ENCODE data around the gene FAM107A.

FAM107A gene, protein sequence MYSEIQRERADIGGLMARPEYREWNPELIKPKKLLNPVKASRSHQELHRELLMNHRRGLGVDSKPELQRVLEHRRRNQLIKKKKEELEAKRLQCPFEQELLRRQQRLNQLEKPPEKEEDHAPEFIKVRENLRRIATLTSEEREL

DNA sequence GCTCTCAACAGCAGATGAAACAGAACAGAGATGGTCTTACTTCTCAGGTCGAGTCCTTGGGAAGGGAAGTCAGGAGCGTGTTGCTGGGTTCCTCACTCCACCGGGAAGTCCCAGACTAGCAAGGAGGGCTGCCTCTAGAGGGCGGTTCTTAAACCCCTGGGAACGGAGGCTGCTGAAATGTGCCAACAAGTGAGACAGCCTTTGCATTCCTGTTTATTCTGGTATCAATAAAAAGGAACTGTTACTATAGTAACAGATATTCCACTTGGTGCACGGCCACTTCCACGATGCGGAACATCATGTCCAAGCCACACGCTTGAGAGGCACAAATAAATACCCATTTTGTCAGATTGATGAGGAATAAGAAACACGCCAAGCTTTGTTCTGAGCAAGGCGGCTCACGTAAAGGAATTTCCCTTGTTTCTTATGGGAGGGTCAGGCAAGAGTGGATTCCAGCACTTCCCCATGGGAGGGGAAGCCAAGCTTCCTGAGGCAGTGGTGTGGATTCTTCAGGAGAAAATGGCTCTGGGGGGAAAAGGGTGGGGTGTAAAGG lies at the start of gene FAM107A:
TSS of gene FAM107A (minus strand) at position 123 of the 553 bp plus-strand sequence. CDS start 7,531 bp downstream, outside the sequence.
- DNase-seq (ENCODE audit: low read depth in 4 of 4, low spot score in 1 of 4): no peak

DNA sequence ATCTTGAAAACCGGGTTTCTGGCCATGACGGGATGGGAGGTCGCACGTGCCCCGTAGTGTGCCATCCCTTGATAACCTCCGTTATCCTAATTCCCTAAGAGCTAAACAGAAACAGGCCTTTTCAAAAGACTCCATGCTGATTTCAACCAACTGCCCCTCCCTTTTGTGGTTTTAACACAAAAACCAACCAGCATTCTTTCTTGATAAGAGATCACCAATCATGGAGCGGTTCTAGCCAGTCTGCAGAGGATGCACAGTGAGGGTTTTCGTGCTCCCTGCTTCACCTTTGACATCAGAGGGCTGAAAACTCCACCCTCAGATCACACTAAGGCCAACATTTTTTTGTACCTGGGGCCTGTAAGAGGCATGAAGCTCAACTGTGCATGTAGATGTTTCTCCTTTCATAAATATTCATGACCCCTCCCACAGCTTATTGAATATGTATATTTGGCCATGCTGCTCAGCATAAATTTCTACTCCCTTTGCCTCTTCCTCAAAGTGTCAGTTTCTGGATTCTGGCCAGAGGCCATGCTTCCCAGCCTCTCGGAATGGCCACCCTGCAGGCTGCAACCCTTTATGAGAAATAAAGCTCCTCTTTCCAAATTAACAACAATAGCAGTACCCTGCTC lies 48.1 kb upstream of the FAM107A start:
- no peak for DNase-seq (ENCODE audit: low read depth in 4 of 4, low spot score in 1 of 4)

- DNase-seq (ENCODE audit: low read depth in 4 of 4, low spot score in 1 of 4): no peak
Measured at GRCh38 chr3:58624550-58624949, 47.4 kb upstream of the FAM107A start.

DNA sequence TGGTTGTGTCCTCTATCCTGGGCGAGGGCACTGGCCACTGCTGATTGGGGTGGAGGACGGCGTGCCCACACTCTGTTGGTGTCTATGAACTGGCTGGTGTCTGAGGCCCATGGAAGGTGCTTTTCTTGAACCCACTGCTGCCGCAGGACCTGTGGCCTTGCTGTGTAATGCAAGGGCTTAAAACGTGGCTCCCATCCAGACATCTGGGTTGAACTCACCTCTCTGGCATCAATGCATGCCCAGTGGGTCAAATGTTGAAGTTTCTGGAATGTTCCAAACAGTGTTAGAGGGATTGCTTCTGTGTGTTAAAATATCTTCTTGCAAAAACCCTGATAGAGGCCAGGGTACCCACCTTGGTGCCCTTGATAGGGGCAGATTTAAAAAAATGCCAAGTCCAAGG lies 46.8 kb upstream of the FAM107A start:
- DNase-seq (ENCODE audit: low read depth in 4 of 4, low spot score in 1 of 4): no peak

GRCh38 chr3:58623478-58623877 lies 46.3 kb upstream of the FAM107A start:
- no peak for DNase-seq (ENCODE audit: low read depth in 4 of 4, low spot score in 1 of 4)

DNA sequence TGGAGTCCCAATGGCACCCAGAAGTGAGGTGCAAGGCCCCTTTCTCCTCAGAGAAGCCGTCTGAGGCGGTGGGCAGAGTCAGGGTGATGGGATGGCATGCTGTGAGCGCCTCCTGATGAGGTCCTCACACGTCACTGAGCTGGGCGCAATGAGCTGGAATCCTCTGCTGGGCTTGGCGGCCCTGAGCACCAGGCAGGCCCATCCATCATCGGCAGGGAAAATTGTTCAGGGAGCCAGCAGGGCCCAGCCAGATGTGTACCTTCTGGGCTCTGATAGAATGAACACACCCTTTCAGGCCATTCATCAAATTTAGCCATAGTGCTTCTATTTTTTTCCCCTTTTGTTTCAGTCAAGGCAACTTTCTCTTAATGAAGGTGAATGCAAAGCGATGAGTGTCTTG lies 45.7 kb upstream of the FAM107A start:
- DNase-seq (ENCODE audit: low read depth in 4 of 4, low spot score in 1 of 4): no peak

DNA sequence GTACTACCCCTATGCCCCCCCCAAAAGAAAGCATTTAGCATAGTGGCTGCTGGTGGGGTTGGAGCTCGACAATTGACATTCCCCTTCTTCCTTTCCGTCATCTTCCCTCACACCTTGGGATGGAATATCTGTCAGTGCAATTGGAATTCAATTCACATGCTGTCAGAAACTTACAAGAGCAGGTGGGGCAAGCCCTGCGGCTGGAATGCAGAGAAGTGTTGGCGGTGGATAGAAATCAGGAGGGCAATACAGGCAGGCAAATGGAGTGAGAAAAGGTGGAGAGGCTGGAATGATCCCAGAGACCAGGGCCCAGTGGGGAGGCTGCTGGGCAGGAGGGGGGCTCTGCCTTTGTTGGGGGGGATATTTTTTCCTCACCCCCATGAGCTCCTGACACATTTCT lies 45.2 kb upstream of the FAM107A start:
- DNase-seq (ENCODE audit: low read depth in 4 of 4, low spot score in 1 of 4): no peak

- DNase-seq (ENCODE audit: low read depth in 4 of 4, low spot score in 1 of 4): no peak
Measured at GRCh38 chr3:58621086-58621830, 44.1 kb upstream of the FAM107A start.

- DNase-seq (ENCODE audit: low read depth in 4 of 4, low spot score in 1 of 4): no peak
Measured at GRCh38 chr3:58620421-58620820, 43.2 kb upstream of the FAM107A start.

DNA sequence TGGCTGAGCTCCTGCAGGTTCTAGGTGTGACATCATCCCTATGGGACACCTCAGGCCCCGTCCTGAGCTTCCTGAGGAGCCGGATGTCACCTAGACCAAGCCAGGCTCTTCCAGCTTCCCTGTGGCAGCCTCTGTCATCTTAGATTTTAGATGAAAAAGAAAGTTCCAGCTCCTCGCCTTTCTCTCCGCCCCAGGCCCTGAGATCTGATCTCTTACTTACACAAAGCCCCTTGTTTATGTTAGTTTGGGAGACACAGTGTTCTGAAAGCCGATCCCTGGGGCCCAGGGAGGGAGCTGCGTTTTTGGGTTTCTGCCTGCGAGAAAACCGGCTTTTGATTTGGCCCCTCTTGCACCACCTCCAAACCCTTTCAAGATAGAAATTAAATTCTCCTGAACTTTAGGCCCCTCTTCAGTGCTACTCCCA lies 40.2 kb upstream of the FAM107A start:
- no peak for DNase-seq (ENCODE audit: low read depth in 4 of 4, low spot score in 1 of 4)

- no peak for DNase-seq (ENCODE audit: low read depth in 4 of 4, low spot score in 1 of 4)
Measured at GRCh38 chr3:58613236-58614132, 36.3 kb upstream of the FAM107A start.

DNA sequence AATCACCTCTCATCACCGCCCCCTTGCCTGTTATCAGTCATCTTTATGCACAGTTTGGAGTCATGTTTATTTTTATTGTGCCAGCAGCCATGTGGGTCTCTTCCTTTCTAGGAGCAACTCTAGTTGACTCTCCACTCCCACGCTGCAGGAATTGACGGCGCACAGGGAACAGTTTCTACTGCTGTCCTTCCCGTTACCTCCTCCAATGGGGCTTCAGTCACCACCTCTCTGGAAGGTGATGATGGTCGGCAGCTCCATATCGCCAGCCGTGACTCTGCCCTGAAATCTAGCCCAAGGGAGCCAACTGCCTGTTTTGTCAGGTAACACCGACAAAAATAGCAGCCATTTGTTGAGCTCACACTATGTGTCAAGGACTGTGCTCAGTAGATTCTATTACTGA lies 35.6 kb upstream of the FAM107A start:
- DNase-seq (ENCODE audit: low read depth in 4 of 4, low spot score in 1 of 4): no peak

DNA sequence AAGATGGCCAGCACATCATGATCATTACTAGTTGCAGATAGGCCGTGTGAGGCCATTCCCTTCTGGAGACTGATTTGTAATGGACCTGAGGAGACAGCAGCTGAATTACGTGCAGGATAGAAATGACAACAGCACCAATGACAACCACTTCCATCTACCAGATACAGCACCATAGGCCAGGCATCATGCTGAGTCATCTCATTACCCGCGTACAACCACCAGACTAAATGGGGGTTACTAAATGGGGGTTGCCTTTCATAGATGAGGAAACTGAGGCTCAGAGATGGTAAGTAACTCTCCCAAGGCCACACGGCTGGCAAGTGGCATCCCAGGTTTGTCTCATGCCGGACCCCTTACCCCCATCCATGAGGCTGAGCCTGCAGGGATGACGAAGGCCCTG lies 32.8 kb upstream of the FAM107A start:
- no peak for DNase-seq (ENCODE audit: low read depth in 4 of 4, low spot score in 1 of 4)

GRCh38 chr3:58608648-58609047 lies 31.5 kb upstream of the FAM107A start:
- no peak for DNase-seq (ENCODE audit: low read depth in 4 of 4, low spot score in 1 of 4)

GRCh38 chr3:58607816-58608215 lies 30.6 kb upstream of the FAM107A start:
- DNase-seq (ENCODE audit: low read depth in 4 of 4, low spot score in 1 of 4): no peak

- no peak for DNase-seq (ENCODE audit: low read depth in 4 of 4, low spot score in 1 of 4)
Measured at GRCh38 chr3:58606693-58607092, 29.5 kb upstream of the FAM107A start.

DNA sequence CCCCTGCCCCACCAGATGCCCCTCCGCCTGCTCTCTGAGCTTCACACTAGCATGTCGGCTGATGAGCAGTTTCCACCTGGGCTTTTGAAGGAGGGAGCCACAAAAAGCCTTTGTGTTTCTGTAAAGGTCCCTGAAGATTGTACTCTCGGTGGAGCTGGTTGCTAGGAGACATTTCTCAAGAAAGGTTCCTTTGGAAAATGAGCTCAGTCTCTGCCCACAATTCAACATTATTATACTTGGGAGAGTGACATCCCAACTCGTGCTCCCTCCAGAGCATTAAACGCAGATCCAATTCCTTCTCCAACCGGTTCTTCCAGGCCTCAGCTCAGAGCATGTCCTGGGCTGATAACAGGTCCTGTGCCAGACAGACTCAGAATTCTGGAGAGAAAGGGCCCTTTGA lies 26.8 kb upstream of the FAM107A start:
- DNase-seq (ENCODE audit: low read depth in 4 of 4, low spot score in 1 of 4): no peak

DNA sequence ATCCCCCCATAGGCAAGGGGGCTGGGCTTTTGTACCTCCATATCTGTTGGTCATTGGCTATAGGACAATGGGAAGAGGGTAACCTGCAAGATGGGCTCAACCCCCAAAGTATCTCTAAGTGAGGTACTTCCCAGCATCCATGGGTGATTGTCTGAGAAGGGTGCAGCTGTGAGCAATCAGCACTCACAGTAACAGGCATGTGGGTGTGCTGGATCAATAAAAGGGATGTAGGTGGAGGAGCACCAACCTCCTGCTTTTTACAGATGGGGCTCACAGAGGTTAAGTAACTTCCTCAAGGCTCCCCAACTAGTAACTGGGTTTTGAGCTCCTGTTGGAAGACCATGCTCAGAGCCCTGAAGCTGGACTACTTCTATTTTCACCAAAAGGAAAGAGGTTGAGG lies 26.4 kb upstream of the FAM107A start:
- no peak for DNase-seq (ENCODE audit: low read depth in 4 of 4, low spot score in 1 of 4)

DNA sequence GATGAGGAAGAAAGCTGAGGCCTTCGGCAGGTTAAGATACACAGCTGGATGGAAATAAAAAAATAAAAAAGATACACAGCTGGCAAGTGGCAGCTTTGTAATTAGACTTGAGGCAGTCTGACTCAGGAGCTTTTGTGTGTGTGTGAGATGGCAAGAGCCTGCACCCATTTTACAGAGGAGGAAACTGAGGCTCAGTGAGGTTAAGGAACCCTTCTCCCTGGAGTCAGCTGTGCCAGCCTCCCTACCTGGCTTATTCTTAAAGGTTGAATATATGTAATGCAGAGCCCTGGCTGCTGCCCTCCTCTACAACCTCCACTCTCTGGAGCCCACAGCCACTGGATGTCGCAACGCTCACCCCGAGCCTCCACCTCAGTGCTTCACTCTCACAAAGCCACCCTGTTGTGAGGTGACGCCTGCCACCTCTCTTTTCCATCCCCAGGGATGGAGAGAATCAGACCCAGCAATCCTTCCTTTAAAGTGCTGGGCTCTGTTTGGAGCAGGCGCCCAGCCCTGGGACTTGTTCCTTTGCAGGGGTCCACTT lies 20.6 kb upstream of the FAM107A start:
- DNase-seq (ENCODE audit: low read depth in 4 of 4, low spot score in 1 of 4): no peak

- DNase-seq (ENCODE audit: low read depth in 4 of 4, low spot score in 1 of 4): no peak
Measured at GRCh38 chr3:58596834-58597518, 19.8 kb upstream of the FAM107A start.
